Measurements from ENCODE around the gene FAT1.

FAT1 gene

DNA sequence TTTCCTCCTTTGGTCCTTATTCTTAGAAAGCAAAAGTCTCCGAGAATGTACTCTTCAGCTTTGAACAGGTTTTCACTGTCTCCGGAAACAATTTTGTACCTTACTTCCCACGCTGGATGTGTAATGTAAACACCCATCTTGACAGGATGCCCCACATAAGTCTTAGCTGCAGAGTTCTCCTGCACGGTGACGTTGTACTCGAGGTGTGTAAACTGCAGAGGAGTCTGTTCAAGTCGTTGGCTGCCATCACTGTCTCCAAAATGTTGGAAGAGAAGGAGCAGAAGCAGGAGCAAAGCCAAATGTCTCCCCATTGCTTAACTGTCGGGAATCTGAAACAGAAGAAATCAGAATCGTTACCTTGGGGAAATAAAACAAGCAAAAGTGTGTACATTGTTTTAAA, 14.1 kb downstream of the FAT1 start:
- DNase-seq (ENCODE audit: extremely low spot score), result no peak
- ChIA-PET POLR2A (interaction anchor here (1.0 kb wide), 1 partner anchor 11 kb away, joined by 3 read pairs; no protein-coding TSS in a partner anchor), CTCF (interaction anchor here (0.7 kb wide), 1 partner anchor 479 kb away, joined by 3 read pairs; no protein-coding TSS in a partner anchor)
- TF ChIP-seq ELF4 (IDR thresholded peaks at IDR 0.05) (no peak), ZNF384 (IDR thresholded peaks at IDR 0.05) (no peak), SUZ12 (IDR thresholded peaks at IDR 0.05) (no peak), SP1 (IDR thresholded peaks at IDR 0.05) (no peak), FOXM1 (IDR thresholded peaks at IDR 0.05; ENCODE audit: borderline replicate concordance) (no peak), CTBP1 (IDR thresholded peaks at IDR 0.05; ENCODE audit: borderline replicate concordance) (no peak), TARDBP (IDR thresholded peaks at IDR 0.05) (no peak), L3MBTL2 (conservative IDR thresholded peaks at IDR 0.05) (no peak), FOXA1 (IDR thresholded peaks at IDR 0.05) (no peak), ARNT (IDR thresholded peaks at IDR 0.05) (no peak), FOXK2 (IDR thresholded peaks at IDR 0.05) (no peak), NFRKB (IDR thresholded peaks at IDR 0.05) (no peak), LEF1 (IDR thresholded peaks at IDR 0.05; ENCODE audit: borderline replicate concordance) (no peak)
- TF ChIP-seq, protein P1, sequence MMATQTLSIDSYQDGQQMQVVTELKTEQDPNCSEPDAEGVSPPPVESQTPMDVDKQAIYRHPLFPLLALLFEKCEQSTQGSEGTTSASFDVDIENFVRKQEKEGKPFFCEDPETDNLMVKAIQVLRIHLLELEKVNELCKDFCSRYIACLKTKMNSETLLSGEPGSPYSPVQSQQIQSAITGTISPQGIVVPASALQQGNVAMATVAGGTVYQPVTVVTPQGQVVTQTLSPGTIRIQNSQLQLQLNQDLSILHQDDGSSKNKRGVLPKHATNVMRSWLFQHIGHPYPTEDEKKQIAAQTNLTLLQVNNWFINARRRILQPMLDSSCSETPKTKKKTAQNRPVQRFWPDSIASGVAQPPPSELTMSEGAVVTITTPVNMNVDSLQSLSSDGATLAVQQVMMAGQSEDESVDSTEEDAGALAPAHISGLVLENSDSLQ (IDR thresholded peaks at IDR 0.05), result no peak

DNA sequence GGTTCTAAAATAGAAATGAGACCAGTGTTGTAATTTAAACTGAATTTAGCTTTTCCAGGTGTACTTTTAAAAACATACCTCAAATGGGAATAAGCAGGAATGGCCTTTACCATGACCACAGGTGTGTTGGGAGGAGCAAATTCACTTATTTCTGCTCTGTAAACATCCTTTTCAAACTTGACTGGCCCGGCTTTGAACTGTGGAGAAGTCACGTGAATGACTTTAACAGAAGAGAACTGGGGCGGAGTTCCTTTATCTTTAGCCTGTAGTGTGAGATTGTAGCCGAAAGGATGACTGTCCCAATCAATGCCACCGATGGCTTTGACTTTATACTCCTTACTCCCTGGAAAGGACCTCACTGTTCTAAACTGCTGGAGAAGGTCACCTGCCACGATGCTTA, 15.1 kb downstream of the FAT1 start:
- ChIA-PET CTCF (no interaction called here), POLR2A (interaction anchor here (1.9 kb wide), 1 partner anchor 15 kb away, joined by 4 read pairs; the partner anchor contains the start of gene FAT1)
- DNase-seq (ENCODE audit: extremely low spot score), result no peak
- TF ChIP-seq HDGF (IDR thresholded peaks at IDR 0.05; ENCODE audit: borderline replicate concordance), result no peak
- no peak for TF ChIP-seq CTBP1 (IDR thresholded peaks at IDR 0.05; ENCODE audit: borderline replicate concordance)
- no peak for TF ChIP-seq NFRKB (IDR thresholded peaks at IDR 0.05)
- no peak for TF ChIP-seq ZNF384 (IDR thresholded peaks at IDR 0.05)
- no peak for TF ChIP-seq SUZ12 (IDR thresholded peaks at IDR 0.05)
- no peak for TF ChIP-seq FOXA1 (IDR thresholded peaks at IDR 0.05)
- TF ChIP-seq, protein P1 (IDR thresholded peaks at IDR 0.05), result no peak
- TF ChIP-seq FOXM1 (IDR thresholded peaks at IDR 0.05; ENCODE audit: borderline replicate concordance), result no peak
- TF ChIP-seq SP1 (IDR thresholded peaks at IDR 0.05), result no peak
- TF ChIP-seq L3MBTL2 (conservative IDR thresholded peaks at IDR 0.05), result no peak
- TF ChIP-seq ARNT (IDR thresholded peaks at IDR 0.05), result no peak
- no peak for TF ChIP-seq ELF4 (IDR thresholded peaks at IDR 0.05)
- no peak for TF ChIP-seq LEF1 (IDR thresholded peaks at IDR 0.05; ENCODE audit: borderline replicate concordance)
- no peak for TF ChIP-seq FOXK2 (IDR thresholded peaks at IDR 0.05)
- no peak for TF ChIP-seq BHLHE40 (IDR thresholded peaks at IDR 0.05; ENCODE audit: borderline replicate concordance)
- no peak for TF ChIP-seq TARDBP (IDR thresholded peaks at IDR 0.05)

DNA sequence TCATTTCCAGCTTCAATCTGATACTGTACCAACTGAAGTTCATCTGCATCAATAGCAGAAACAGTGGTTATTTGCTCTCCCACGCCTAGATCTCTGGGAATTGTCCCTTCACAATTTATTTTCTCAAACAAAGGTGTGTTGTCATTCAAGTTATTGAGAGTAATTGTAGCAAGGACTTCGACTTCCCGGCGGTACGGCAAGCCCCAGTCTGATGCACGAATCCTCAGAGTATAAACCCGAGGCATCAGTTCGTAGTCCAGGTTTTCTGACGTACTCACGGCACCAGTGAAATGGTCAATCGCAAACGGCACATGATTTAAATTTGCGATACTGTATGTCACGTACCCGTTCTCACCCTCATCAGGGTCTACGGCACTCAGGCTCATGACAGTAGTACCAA, 15.7 kb downstream of the FAT1 start:
- ChIA-PET POLR2A (interaction anchor here (1.9 kb wide), 1 partner anchor 16 kb away, joined by 4 read pairs; the partner anchor contains the start of gene FAT1), CTCF (interaction anchor here (0.6 kb wide), 1 partner anchor 640 kb away, joined by 3 read pairs; no protein-coding TSS in a partner anchor)
- DNase-seq (ENCODE audit: extremely low spot score), result no peak
- TF ChIP-seq ARNT (IDR thresholded peaks at IDR 0.05) (no peak), CTBP1 (IDR thresholded peaks at IDR 0.05; ENCODE audit: borderline replicate concordance) (no peak), SUZ12 (IDR thresholded peaks at IDR 0.05) (no peak)

GRCh38 chr4:186707574-186707973, 16.1 kb downstream of the FAT1 start:
- CTCF ChIA-PET, result interaction anchor here (0.6 kb wide), 1 partner anchor 640 kb away, joined by 3 read pairs; no protein-coding TSS in a partner anchor
- POLR2A ChIA-PET, result interaction anchor here (1.9 kb wide), 1 partner anchor 16 kb away, joined by 4 read pairs; the partner anchor contains the start of gene FAT1
- no peak for TF ChIP-seq SUZ12 (IDR thresholded peaks at IDR 0.05)
- TF ChIP-seq ELF4 (IDR thresholded peaks at IDR 0.05), result no peak
- no peak for TF ChIP-seq ARNT (IDR thresholded peaks at IDR 0.05)
- TF ChIP-seq ZNF384 (IDR thresholded peaks at IDR 0.05), result no peak
- TF ChIP-seq, protein P1 (IDR thresholded peaks at IDR 0.05), result no peak
- no peak for TF ChIP-seq FOXK2 (IDR thresholded peaks at IDR 0.05)
- TF ChIP-seq CTBP1 (IDR thresholded peaks at IDR 0.05; ENCODE audit: borderline replicate concordance), result no peak
- TF ChIP-seq NFRKB (IDR thresholded peaks at IDR 0.05), result no peak
- TF ChIP-seq SP1 (IDR thresholded peaks at IDR 0.05), result no peak
- no peak for TF ChIP-seq HDGF (IDR thresholded peaks at IDR 0.05; ENCODE audit: borderline replicate concordance)
- no peak for TF ChIP-seq FOXM1 (IDR thresholded peaks at IDR 0.05; ENCODE audit: borderline replicate concordance)
- no peak for TF ChIP-seq L3MBTL2 (conservative IDR thresholded peaks at IDR 0.05)
- TF ChIP-seq BHLHE40 (IDR thresholded peaks at IDR 0.05; ENCODE audit: borderline replicate concordance), result no peak
- no peak for TF ChIP-seq LEF1 (IDR thresholded peaks at IDR 0.05; ENCODE audit: borderline replicate concordance)
- no peak for DNase-seq (ENCODE audit: extremely low spot score)

DNA sequence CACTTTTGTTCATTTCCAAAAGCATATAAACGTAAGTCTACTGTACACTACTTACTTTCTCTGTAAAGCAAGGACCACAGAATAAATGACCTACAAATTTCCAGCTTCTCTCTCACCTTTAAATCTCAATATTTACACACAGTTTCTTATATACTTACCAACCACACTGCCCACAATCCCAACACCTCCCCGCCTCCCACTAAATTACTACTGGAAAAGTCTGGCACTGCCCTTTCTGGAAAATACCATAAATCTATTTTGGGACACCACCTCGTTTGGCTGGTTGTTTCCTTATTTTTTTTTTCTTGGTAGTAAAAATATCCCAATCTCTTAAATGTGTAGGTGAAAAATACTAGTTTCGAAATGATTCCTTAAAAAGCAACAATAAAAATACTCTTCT, 19.6 kb downstream of the FAT1 start:
- TF ChIP-seq CTBP1 (IDR thresholded peaks at IDR 0.05; ENCODE audit: borderline replicate concordance), result no peak
- TF ChIP-seq, protein P1 (IDR thresholded peaks at IDR 0.05), result no peak
- TF ChIP-seq L3MBTL2 (conservative IDR thresholded peaks at IDR 0.05), result no peak
- TF ChIP-seq FOXM1 (IDR thresholded peaks at IDR 0.05; ENCODE audit: borderline replicate concordance), result no peak
- no peak for TF ChIP-seq SUZ12 (IDR thresholded peaks at IDR 0.05)
- no peak for TF ChIP-seq LEF1 (IDR thresholded peaks at IDR 0.05; ENCODE audit: borderline replicate concordance)
- TF ChIP-seq HDGF (IDR thresholded peaks at IDR 0.05; ENCODE audit: borderline replicate concordance), result no peak
- no peak for TF ChIP-seq FOXA1 (IDR thresholded peaks at IDR 0.05)
- no peak for TF ChIP-seq SP1 (IDR thresholded peaks at IDR 0.05)
- no peak for TF ChIP-seq FOXK2 (IDR thresholded peaks at IDR 0.05)
- no peak for TF ChIP-seq ZNF384 (IDR thresholded peaks at IDR 0.05)
- no peak for TF ChIP-seq BHLHE40 (IDR thresholded peaks at IDR 0.05; ENCODE audit: borderline replicate concordance)
- no peak for TF ChIP-seq ELF4 (IDR thresholded peaks at IDR 0.05)
- no peak for TF ChIP-seq NFRKB (IDR thresholded peaks at IDR 0.05)
- TF ChIP-seq ARNT (IDR thresholded peaks at IDR 0.05), result no peak
- TF ChIP-seq TARDBP (IDR thresholded peaks at IDR 0.05), result no peak
- ChIA-PET CTCF (no interaction called here), POLR2A (no interaction called here)
- no peak for DNase-seq (ENCODE audit: extremely low spot score)
